Right atrium auricular region (tissue), 2 donors: ENCODE data around the gene C3orf62. TPM values are rescaled to one million over a fixed set of nuclear protein-coding genes. Genes with fewer than 3 reads are reported as not detected.
A peak's percentile ranks its signal among the peaks of the same experiment; 100 is the strongest.

ENCODE experiments used
- DNase-seq: peaks from one replicate; pipeline ENCODE4 v3.0.0-alpha.2; 2019; ENCODE audit warnings: low spot score
- H3K27ac ChIP-seq, 2 donors: fragments of 200-600 bp; sonication (generic); 1 replicate in 1 of 2; 2 replicates in 1 of 2; pipeline ENCODE4 v1.5.1; 2016 to 2019
- H3K27me3 ChIP-seq, 2 donors: fragments of 200-600 bp; sonication (generic); one replicate each; pipeline versions ENCODE4 v1.5.1 to v1.6.0; 2017 to 2019
- H3K36me3 ChIP-seq: fragments of 200-600 bp; sonication (generic); one replicate; pipeline ENCODE4 v1.5.1; 2016
- H3K4me1 ChIP-seq, 2 donors: fragments of 200-600 bp; sonication (generic); one replicate each; pipeline versions ENCODE4 v1.5.1 to v1.6.0; 2017 to 2019
- H3K4me3 ChIP-seq, 2 donors: fragments of 200-600 bp; sonication (generic); 1 replicate in 1 of 2; 2 replicates in 1 of 2; pipeline ENCODE4 v1.5.1; 2017 to 2019; ENCODE audit warnings: mild to moderate bottlenecking in 1 of 2, moderate library complexity in 1 of 2
- H3K9me3 ChIP-seq, 2 donors: fragments of 200-600 bp; sonication (generic); one replicate each; pipeline ENCODE4 v1.5.1; 2019
- total RNA-seq, 2 donors: library from RNA; depleted of rRNA; stranded (reverse); fragments of >200 nt; gene quantifications; one replicate each; pipeline ENCODE4 v1.1.0, GENCODE V29; 2016
- TF ChIP-seq, protein P1 (sequence below), 2 donors: fragments of 200-600 bp; sonication (generic); IDR thresholded peaks; one replicate each; pipeline ENCODE4 v1.5.1; 2019; ENCODE audit warnings: antibody characterized with exemption in 2 of 2

The C3orf62 gene
- total RNA-seq, 2 donors from 2014 or later = 1.0 to 1.5 TPM

DNA sequence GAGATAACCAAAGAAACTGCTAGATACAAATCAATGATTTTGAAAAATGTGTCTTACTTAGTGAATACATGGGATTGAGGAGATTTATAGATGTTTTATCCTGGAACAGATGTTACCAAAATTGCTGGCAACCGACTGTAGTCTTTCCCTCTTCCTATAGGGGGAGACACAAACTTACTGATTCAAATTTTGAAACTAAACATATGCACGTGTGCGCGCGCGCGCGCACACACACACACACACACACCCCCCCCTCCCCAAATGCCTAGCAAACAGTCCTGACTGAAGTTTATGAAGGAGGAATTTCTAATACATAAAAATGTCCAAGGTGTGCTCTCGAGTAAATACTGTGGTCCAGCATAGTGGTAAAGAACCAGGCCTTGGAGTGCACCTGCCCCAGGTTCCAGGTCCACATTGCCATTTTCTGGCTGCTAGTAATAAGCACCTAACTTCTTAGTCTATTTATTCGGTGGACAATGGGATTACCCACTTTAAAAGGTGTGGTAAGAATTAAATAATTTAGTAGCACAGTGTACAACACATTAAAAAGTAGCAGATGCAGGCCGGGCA is 18.5 kb upstream of the C3orf62 start:
- Histone ChIP-seq H3K9me3 (no peaks in the 10 kb centered on the region), H3K27ac (no peak overlapping the region), H3K36me3 (peaks cover 79% of the 10 kb centered on the region), H3K4me1 (peaks cover 0 to 17% of the 10 kb centered on the region in 2 donors), H3K4me3 (no peak overlapping the region), H3K27me3 (no peaks in the 10 kb centered on the region)
- no peak for DNase-seq
- TF ChIP-seq, protein P1, sequence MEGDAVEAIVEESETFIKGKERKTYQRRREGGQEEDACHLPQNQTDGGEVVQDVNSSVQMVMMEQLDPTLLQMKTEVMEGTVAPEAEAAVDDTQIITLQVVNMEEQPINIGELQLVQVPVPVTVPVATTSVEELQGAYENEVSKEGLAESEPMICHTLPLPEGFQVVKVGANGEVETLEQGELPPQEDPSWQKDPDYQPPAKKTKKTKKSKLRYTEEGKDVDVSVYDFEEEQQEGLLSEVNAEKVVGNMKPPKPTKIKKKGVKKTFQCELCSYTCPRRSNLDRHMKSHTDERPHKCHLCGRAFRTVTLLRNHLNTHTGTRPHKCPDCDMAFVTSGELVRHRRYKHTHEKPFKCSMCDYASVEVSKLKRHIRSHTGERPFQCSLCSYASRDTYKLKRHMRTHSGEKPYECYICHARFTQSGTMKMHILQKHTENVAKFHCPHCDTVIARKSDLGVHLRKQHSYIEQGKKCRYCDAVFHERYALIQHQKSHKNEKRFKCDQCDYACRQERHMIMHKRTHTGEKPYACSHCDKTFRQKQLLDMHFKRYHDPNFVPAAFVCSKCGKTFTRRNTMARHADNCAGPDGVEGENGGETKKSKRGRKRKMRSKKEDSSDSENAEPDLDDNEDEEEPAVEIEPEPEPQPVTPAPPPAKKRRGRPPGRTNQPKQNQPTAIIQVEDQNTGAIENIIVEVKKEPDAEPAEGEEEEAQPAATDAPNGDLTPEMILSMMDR (IDR thresholded peaks at IDR 0.05) = peak; percentile 17 to 59

DNA sequence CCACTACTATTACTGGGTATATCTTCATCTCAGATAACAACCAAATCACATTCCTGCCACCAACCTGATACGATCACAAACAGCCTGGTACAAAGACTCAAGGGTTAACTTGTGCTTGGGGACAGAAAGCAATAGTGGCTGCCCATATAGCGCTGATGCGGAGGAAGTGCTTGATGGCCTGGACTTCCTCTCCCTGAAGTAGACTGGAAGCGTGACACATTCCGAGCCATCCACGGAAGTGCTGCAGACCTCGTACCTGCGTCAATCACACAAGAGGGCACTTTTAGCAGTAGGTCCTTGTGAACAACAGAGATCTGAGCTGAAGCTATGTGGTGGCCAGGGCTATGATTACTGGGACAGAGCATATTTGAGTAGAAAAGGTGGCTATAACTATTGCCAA is 17.3 kb upstream of the C3orf62 start:
- Histone ChIP-seq H3K27me3 (no peaks in the 10 kb centered on the region), H3K36me3 (peaks cover 79% of the 10 kb centered on the region), H3K9me3 (no peaks in the 10 kb centered on the region), H3K4me3 (no peak overlapping the region), H3K27ac (no peak overlapping the region), H3K4me1 (peaks cover 0 to 17% of the 10 kb centered on the region in 2 donors)
- TF ChIP-seq, protein P1 (IDR thresholded peaks at IDR 0.05) = no peak
- no peak for DNase-seq

DNA sequence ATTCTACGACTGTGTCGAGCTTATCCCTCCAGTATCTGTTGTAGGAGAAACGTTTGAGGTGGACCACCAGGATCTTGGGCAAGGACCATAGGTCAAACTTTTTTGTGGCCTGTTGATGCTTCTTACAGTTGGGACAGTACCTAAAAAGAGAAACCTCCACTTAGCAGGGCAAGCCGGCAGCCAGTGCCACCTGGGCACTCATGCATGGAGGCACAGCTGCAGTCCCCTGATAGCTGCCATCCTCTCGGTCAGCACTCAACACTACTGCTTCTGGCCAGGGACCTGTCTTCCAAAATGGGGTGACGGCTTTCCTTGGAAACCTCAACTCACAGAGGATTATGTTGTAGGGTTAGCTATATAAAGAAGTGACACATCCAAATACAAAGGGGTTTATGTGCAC is 7.0 kb upstream of the C3orf62 start:
- Histone ChIP-seq H3K4me1 (peaks cover 0 to 10% of the 10 kb centered on the region in 2 donors), H3K27me3 (no peaks in the 10 kb centered on the region), H3K36me3 (peaks cover 77% of the 10 kb centered on the region), H3K4me3 (no peak overlapping the region), H3K9me3 (no peaks in the 10 kb centered on the region), H3K27ac (no peak overlapping the region)
- TF ChIP-seq, protein P1 (IDR thresholded peaks at IDR 0.05) = no peak
- no peak for DNase-seq

DNA sequence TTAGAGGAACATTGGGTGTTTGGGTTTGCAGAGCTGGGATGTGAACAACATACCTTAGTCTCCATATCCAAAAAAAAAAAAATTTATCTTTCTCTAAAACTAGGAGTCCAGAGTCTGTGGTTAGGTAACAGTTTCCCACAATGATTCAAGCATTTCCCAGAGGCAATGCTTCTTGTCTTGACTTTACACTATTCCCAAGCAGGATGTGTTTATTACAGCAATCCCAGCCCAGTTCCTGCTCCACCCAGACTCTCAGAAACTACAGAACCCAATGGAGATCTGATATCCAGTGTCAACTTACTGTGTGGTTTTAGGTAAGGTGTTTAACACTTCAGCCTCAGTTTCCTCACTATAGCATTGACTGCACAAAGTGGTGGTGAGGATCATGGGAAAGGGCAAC is 2.3 kb upstream of the C3orf62 start:
- Histone ChIP-seq H3K9me3 (no peaks in the 10 kb centered on the region), H3K4me1 (peaks cover 0 to 42% of the 10 kb centered on the region in 2 donors), H3K36me3 (peaks cover 31% of the 10 kb centered on the region), H3K4me3 (no peak overlapping the region), H3K27ac (peak overlapping the region; percentile 95 to 97), H3K27me3 (no peaks in the 10 kb centered on the region)
- TF ChIP-seq, protein P1 (IDR thresholded peaks at IDR 0.05) = no peak
- peak; percentile 63 for DNase-seq

DNA sequence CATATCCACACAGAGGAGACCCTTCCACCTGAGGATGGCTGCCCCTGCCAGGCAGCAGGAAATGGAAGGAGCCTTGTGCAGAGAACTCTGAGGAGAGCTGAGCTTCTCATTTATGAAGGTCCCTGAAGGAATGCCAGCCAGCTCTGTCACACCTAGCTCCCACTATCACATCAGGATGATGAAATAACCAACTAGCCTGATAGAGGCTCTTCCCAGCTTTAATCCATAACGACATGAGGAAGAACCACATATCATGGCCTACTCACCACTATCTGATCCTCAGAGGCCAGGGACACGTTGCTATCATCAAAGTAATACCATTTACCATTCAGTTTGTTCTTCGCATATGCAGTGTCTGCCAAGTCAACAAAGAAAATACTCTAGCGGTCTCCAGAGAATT is 1.5 kb upstream of the C3orf62 start:
- TF ChIP-seq, protein P1 (IDR thresholded peaks at IDR 0.05) = no peak
- Histone ChIP-seq H3K4me1 (peaks cover 0 to 42% of the 10 kb centered on the region in 2 donors), H3K36me3 (peaks cover 23% of the 10 kb centered on the region), H3K4me3 (no peak overlapping the region), H3K27ac (peak overlapping the region; percentile 95 to 97), H3K9me3 (no peaks in the 10 kb centered on the region), H3K27me3 (no peaks in the 10 kb centered on the region)
- no peak for DNase-seq

DNA sequence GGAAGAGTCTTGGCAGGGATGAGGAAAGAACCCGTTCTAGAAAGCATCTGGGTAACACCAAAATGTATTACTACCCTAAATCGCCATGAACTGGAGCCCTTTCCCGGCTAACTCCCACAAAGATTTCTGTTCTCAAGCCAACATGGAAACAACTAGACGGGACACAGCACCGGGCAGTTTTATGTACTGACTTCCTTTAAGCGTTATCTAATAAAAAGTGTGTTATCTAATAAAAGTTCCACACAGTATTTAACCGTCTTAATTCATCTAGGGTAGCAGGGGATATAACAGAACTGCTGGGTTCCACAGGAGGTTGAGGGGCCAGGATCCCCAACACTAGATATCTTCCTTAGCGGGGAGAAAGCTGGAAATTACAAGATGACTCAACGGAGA is 347 bp upstream of the C3orf62 start:
- Histone ChIP-seq H3K4me1 (peaks cover 0 to 42% of the 10 kb centered on the region in 2 donors), H3K4me3 (peak overlapping the region; percentile 34 to 53), H3K27me3 (no peaks in the 10 kb centered on the region), H3K27ac (peak overlapping the region; percentile 95 to 97), H3K9me3 (no peaks in the 10 kb centered on the region), H3K36me3 (peaks cover 14% of the 10 kb centered on the region)
- TF ChIP-seq, protein P1 (IDR thresholded peaks at IDR 0.05) = no peak
- no peak for DNase-seq
